ENCODE measurements around the gene CCDC194.

Gene CCDC194

GRCh38 chr19:17405250-17406045, 11.5 kb upstream of the CCDC194 start, which contains the start of gene BST2:
BST2 (minus strand) TSS chr19:17405630; CDS start chr19:17405575, 55 bp downstream.
- peak in 4 of 5 donors; percentile 40 to 82 (median 54) for DNase-seq

GRCh38 chr19:17404621-17405249, 10.7 kb upstream of the CCDC194 start:
- DNase-seq = no peak

- DNase-seq = no peak
These were observed 10.0 kb upstream of the CCDC194 start for GRCh38 chr19:17404015-17404414.

- peak in 3 of 5 donors; percentile 44 to 50 (median 50) for DNase-seq
These were observed 9.2 kb upstream of the CCDC194 start for GRCh38 chr19:17402982-17403855.

GRCh38 chr19:17401628-17402027, 7.6 kb upstream of the CCDC194 start:
- DNase-seq = no peak

GRCh38 chr19:17398902-17399527, 5.0 kb upstream of the CCDC194 start:
- no peak for DNase-seq

GRCh38 chr19:17394891-17395415, 957 bp upstream of the CCDC194 start:
- peak in 4 of 5 donors; percentile 26 to 71 (median 44) for DNase-seq

GRCh38 chr19:17393002-17393401, 994 bp downstream of the CCDC194 start:
- DNase-seq = no peak

- DNase-seq = no peak
These were observed 2.4 kb downstream of the CCDC194 start for GRCh38 chr19:17391371-17392151.

GRCh38 chr19:17390665-17391370, 3.2 kb downstream of the CCDC194 start:
- DNase-seq = peak; percentile 77 to 86 (median 86)

GRCh38 chr19:17389957-17390664, 3.9 kb downstream of the CCDC194 start:
- peak in 1 of 5 donors; percentile 15 for DNase-seq

- DNase-seq = no peak
These were observed 4.7 kb downstream of the CCDC194 start for GRCh38 chr19:17389288-17389687.

GRCh38 chr19:17385878-17386611, 8.0 kb downstream of the CCDC194 start:
- DNase-seq = peak in 4 of 5 donors; percentile 40 to 53 (median 48)

- no peak for DNase-seq
These were observed 13.4 kb downstream of the CCDC194 start for GRCh38 chr19:17380426-17381138.

- DNase-seq = no peak
These were observed 14.8 kb downstream of the CCDC194 start for GRCh38 chr19:17379221-17379631.

- no peak for DNase-seq
These were observed 15.7 kb downstream of the CCDC194 start for GRCh38 chr19:17378271-17378670.

GRCh38 chr19:17376935-17377600, 16.9 kb downstream of the CCDC194 start, which contains the start of gene PLVAP:
PLVAP (minus strand) TSS chr19:17377342; CDS start chr19:17377288, 54 bp downstream.
- DNase-seq = no peak
